Naive thymus-derived CD4-positive, alpha-beta T cell (primary cell): ENCODE data around the gene ODAD3. TPM values are rescaled to one million over a fixed set of nuclear protein-coding genes. Genes with fewer than 3 reads are reported as not detected.

Experiments used
- ATAC-seq: fragments of 150-1000 bp; cut with Tn5 transposase; 2 replicates; pipeline ENCODE4 v1.10.0; 2021; ENCODE audit warnings: mild to moderate bottlenecking, moderate library complexity
- CTCF ChIA-PET: fragments of 350-600 bp; sonication (Branson Sonifier 250); formaldehyde crosslinking; loops from one replicate; lab custom pipeline; 2021; ENCODE audit warnings: antibody characterized with exemption; lab: Charles Lee
- POLR2A ChIA-PET: fragments of 350-600 bp; sonication (Branson Sonifier 250); formaldehyde crosslinking; loops from one replicate; lab custom pipeline; 2021; ENCODE audit warnings: antibody characterized with exemption, inconsistent platforms; lab: Charles Lee
- DNase-seq, 9 donors: peaks; one replicate each; pipeline versions ENCODE4 v3.0.0 to v3.0.0-alpha.2; 2020 to 2022; ENCODE audit warnings: mixed read lengths in 1 of 9
- H3K27ac ChIP-seq: one replicate; pipeline ENCODE4 v1.7.0; 2013; ENCODE audit warnings: mild to moderate bottlenecking, low read depth, low read length, moderate library complexity
- H3K27me3 ChIP-seq, 2 donors: one replicate each; pipeline ENCODE4 v1.7.0; 2013; ENCODE audit warnings: low read length in 2 of 2, mild to moderate bottlenecking in 2 of 2, moderate library complexity in 2 of 2; ENCODE audit not compliant: control insufficient read depth in 2 of 2, insufficient read depth in 2 of 2
- H3K36me3 ChIP-seq, 3 experiments: 1 replicate in 2 of 3; 2 replicates in 1 of 3; pipeline ENCODE4 v1.7.0; 2013; ENCODE audit warnings: low read length in 3 of 3, mild to moderate bottlenecking in 3 of 3, moderate library complexity in 1 of 3; ENCODE audit not compliant: insufficient read depth in 3 of 3, control insufficient read depth in 2 of 3
- H3K4me1 ChIP-seq, 2 donors: one replicate each; pipeline ENCODE4 v1.7.0; 2013; ENCODE audit warnings: low read length in 2 of 2, mild to moderate bottlenecking in 2 of 2, moderate library complexity in 1 of 2; ENCODE audit not compliant: control insufficient read depth in 2 of 2, insufficient read depth in 2 of 2
- H3K4me3 ChIP-seq: 2 replicates; pipeline ENCODE4 v1.7.0; 2013; ENCODE audit warnings: mild to moderate bottlenecking, low read length
- H3K9me3 ChIP-seq, 3 experiments: 1 replicate in 2 of 3; 2 replicates in 1 of 3; pipeline ENCODE4 v1.7.0; 2013; ENCODE audit warnings: low read length in 3 of 3; ENCODE audit not compliant: control insufficient read depth in 2 of 3
- H3K27ac Mint-ChIP-seq, 9 donors: one replicate each; pipeline ENCODE4 v1.8.0; 2020 to 2022; ENCODE audit warnings: mixed read lengths in 9 of 9, mild to moderate bottlenecking in 8 of 9, moderate library complexity in 5 of 9, inconsistent platforms in 2 of 9
- H3K27me3 Mint-ChIP-seq, 5 donors: one replicate each; pipeline ENCODE4 v1.8.0; 2021 to 2022; ENCODE audit warnings: mixed read lengths in 5 of 5, mild to moderate bottlenecking in 1 of 5
- H3K36me3 Mint-ChIP-seq, 5 donors: one replicate each; pipeline ENCODE4 v1.8.0; 2020 to 2022; ENCODE audit warnings: mixed read lengths in 5 of 5, mild to moderate bottlenecking in 3 of 5, inconsistent platforms in 1 of 5
- H3K4me1 Mint-ChIP-seq, 7 donors: one replicate each; pipeline ENCODE4 v1.8.0; 2020 to 2022; ENCODE audit warnings: mixed read lengths in 7 of 7, mild to moderate bottlenecking in 3 of 7, inconsistent platforms in 1 of 7
- H3K4me3 Mint-ChIP-seq, 10 donors: one replicate each; pipeline ENCODE4 v1.8.0; 2020 to 2022; ENCODE audit warnings: mild to moderate bottlenecking in 10 of 10, mixed read lengths in 10 of 10, moderate library complexity in 6 of 10, inconsistent platforms in 2 of 10
- H3K9me3 Mint-ChIP-seq, 11 donors: one replicate each; pipeline ENCODE4 v1.8.0; 2020 to 2022; ENCODE audit warnings: mixed read lengths in 11 of 11, mild to moderate bottlenecking in 4 of 11, inconsistent platforms in 1 of 11, moderate library complexity in 1 of 11
- intact Hi-C, 2 donors: fragments of 100-400 bp; cut with micrococcal nuclease; formaldehyde crosslinking; loops; one replicate each; pipeline ENCODE4 v1.15.1; 2023
- polyA plus RNA-seq, 2 donors: library from polyadenylated mRNA; unstranded; fragments of 300-500 nt; fragmentation: Illumina TruSeq; gene quantifications; one replicate each; pipeline ENCODE4 v1.2.3, GENCODE V29; 2021
- total RNA-seq, 6 experiments: library from RNA in 5 of 6; stranded (reverse) in 5 of 6; gene quantifications; 1 replicate in 5 of 6; 2 replicates in 1 of 6; pipeline ENCODE4 v1.2.3 and lab custom pipeline; 2021 to 2026

ODAD3 gene
- total and polyA plus RNA-seq, 7 experiments from 2014 or later: not detected

GRCh38 chr19:11378319-11379189 lies 56.4 kb downstream of the ODAD3 start:
- Histone ChIP-seq H3K27me3 (no peaks in the 10 kb centered on the region), H3K9me3 (no peaks in the 10 kb centered on the region), H3K36me3 (peaks cover 0 to 7% (median 0%) of the 10 kb centered on the region in 3 experiments), H3K4me3 (no peak overlapping the region), H3K27ac (no peak overlapping the region), H3K4me1 (peaks cover 47 to 57% of the 10 kb centered on the region in 2 donors)
- Mint-ChIP-seq H3K27me3 (peaks cover 0 to 20% (median 4%) of the 10 kb centered on the region in 5 donors), H3K4me3 (peak overlapping the region in 3 of 10 donors; percentile 35 to 49 (median 45)), H3K9me3 (peaks cover 0 to 6% (median 0%) of the 10 kb centered on the region in 11 donors), H3K4me1 (peaks cover 40 to 65% (median 51%) of the 10 kb centered on the region in 7 donors), H3K36me3 (peaks cover 3 to 22% (median 7%) of the 10 kb centered on the region in 5 donors), H3K27ac (peak overlapping the region in 3 of 9 donors; percentile 45 to 85 (median 53))
- intact Hi-C loops: no loop called here
- DNase-seq: no peak
- ATAC-seq: no peak
- ChIA-PET CTCF (interaction anchor here (1.5 to 1.8 kb wide), 2 partner anchors 9 to 57 kb away, joined by 3 to 4 read pairs; partner anchors contain the start of genes ODAD3 and PRKCSH), POLR2A (no interaction called here)

GRCh38 chr19:11377756-11378155 lies 57.2 kb downstream of the ODAD3 start:
- H3K27ac Mint-ChIP-seq: peak overlapping the region in 4 of 9 donors; percentile 38 to 69 (median 61)
- H3K36me3 Mint-ChIP-seq: peaks cover 3 to 26% (median 7%) of the 10 kb centered on the region in 5 donors

GRCh38 chr19:11377237-11377636 lies 57.7 kb downstream of the ODAD3 start:
- Mint-ChIP-seq H3K36me3 (peaks cover 3 to 26% (median 7%) of the 10 kb centered on the region in 5 donors), H3K4me3 (peak overlapping the region in 7 of 10 donors; percentile 26 to 87 (median 63)), H3K27me3 (peaks cover 0 to 11% (median 4%) of the 10 kb centered on the region in 5 donors), H3K27ac (peak overlapping the region in 8 of 9 donors; percentile 55 to 96 (median 78)), H3K9me3 (peaks cover 0 to 6% (median 0%) of the 10 kb centered on the region in 11 donors), H3K4me1 (peaks cover 33 to 62% (median 47%) of the 10 kb centered on the region in 7 donors)
- Histone ChIP-seq H3K36me3 (peaks cover 0 to 7% (median 0%) of the 10 kb centered on the region in 3 experiments), H3K9me3 (no peaks in the 10 kb centered on the region), H3K27ac (no peak overlapping the region), H3K4me3 (no peak overlapping the region), H3K27me3 (no peaks in the 10 kb centered on the region), H3K4me1 (peaks cover 42 to 48% of the 10 kb centered on the region in 2 donors)
- DNase-seq: no peak
- ChIA-PET POLR2A (interaction anchor here (0.5 to 1.3 kb wide), 4 partner anchors 31 to 146 kb away, joined by 3 to 5 read pairs (median 4); partner anchors contain the start of genes CCDC159 and TMEM205), CTCF (interaction anchor here (0.6 to 1.8 kb wide), 7 partner anchors 9 to 217 kb away, joined by 3 to 7 read pairs (median 4); partner anchors contain the start of genes ODAD3 and PRKCSH)
- ATAC-seq: no peak
- intact Hi-C loops: no loop called here

More at GRCh38 chr19:11377756-11378155, 57.2 kb downstream of the ODAD3 start:
- Mint-ChIP-seq H3K4me3 (no peak overlapping the region), H3K4me1 (peaks cover 35 to 65% (median 48%) of the 10 kb centered on the region in 7 donors), H3K9me3 (peaks cover 0 to 6% (median 0%) of the 10 kb centered on the region in 11 donors), H3K27me3 (peaks cover 0 to 16% (median 4%) of the 10 kb centered on the region in 5 donors)
- DNase-seq (no peak), ATAC-seq (no peak)
- CTCF ChIA-PET: interaction anchor here (0.9 to 1.8 kb wide), 3 partner anchors 8 to 58 kb away, joined by 3 to 4 read pairs (median 3); partner anchors contain the start of genes ODAD3 and PRKCSH
- peaks cover 0 to 7% (median 0%) of the 10 kb centered on the region in 3 experiments for H3K36me3 ChIP-seq
- H3K4me3 ChIP-seq: no peak overlapping the region
- H3K9me3 ChIP-seq: no peaks in the 10 kb centered on the region
- H3K27me3 ChIP-seq: no peaks in the 10 kb centered on the region
- intact Hi-C loops: no loop called here
- H3K27ac ChIP-seq: no peak overlapping the region
- peaks cover 46 to 51% of the 10 kb centered on the region in 2 donors for H3K4me1 ChIP-seq
- POLR2A ChIA-PET: interaction anchor here (0.5 to 1.3 kb wide), 4 partner anchors 31 to 146 kb away, joined by 3 to 5 read pairs (median 4); partner anchors contain the start of genes CCDC159 and TMEM205

- Histone ChIP-seq H3K4me1 (peaks cover 27 to 36% of the 10 kb centered on the region in 2 donors), H3K36me3 (peaks cover 0 to 7% (median 0%) of the 10 kb centered on the region in 3 experiments), H3K9me3 (no peaks in the 10 kb centered on the region), H3K4me3 (peak overlapping the region; percentile 92), H3K27ac (peak overlapping the region; percentile 92), H3K27me3 (no peaks in the 10 kb centered on the region)
- ATAC-seq (peak; percentile 51), DNase-seq (peak; percentile 49 to 87 (median 83))
- POLR2A ChIA-PET: interaction anchor here (0.5 to 3.6 kb wide), 24 partner anchors 8 to 1544 kb away, joined by 3 to 36 read pairs (median 4); partner anchors contain the start of genes CCDC159, ECSIT, ELOF1 and EPOR
- H3K9me3 Mint-ChIP-seq: peaks cover 0 to 2% (median 0%) of the 10 kb centered on the region in 11 donors
- H3K36me3 Mint-ChIP-seq: peaks cover 11 to 26% (median 16%) of the 10 kb centered on the region in 5 donors
- no peak overlapping the region for H3K4me3 Mint-ChIP-seq
- CTCF ChIA-PET: interaction anchor here (0.6 to 2.3 kb wide), 8 partner anchors 8 to 848 kb away, joined by 3 to 13 read pairs (median 4); partner anchors contain the start of genes CCDC159, RAB3D and TMEM205
- no peaks in the 10 kb centered on the region for H3K27me3 Mint-ChIP-seq
- peaks cover 19 to 47% (median 36%) of the 10 kb centered on the region in 7 donors for H3K4me1 Mint-ChIP-seq
- intact Hi-C loops: loop anchor here (1.0 to 2.0 kb wide), 8 partner anchors 8 to 539 kb away; partner anchors contain the start of genes CCDC159 (in 1 of the 2), ELOF1 (in 1 of the 2), ODAD3 (in 1 of the 2) and PLPPR2 (in 1 of the 2)
- H3K27ac Mint-ChIP-seq: no peak overlapping the region
These were observed 59.6 kb downstream of the ODAD3 start for GRCh38 chr19:11375143-11375948.

GRCh38 chr19:11374433-11375142 lies 60.3 kb downstream of the ODAD3 start, which contains the start of gene SWSAP1:
Gene SWSAP1, plus strand, starts transcription at chr19:11374666. Its CDS starts 15 bp downstream, at chr19:11374681.
- Histone ChIP-seq H3K27me3 (no peaks in the 10 kb centered on the region), H3K27ac (peak within 1 kb of the TSS; percentile 92), H3K4me1 (peaks cover 21 to 30% of the 10 kb centered on the region in 2 donors), H3K4me3 (peak within 1 kb of the TSS; percentile 92), H3K36me3 (peaks cover 0 to 9% (median 0%) of the 10 kb centered on the region in 3 experiments), H3K9me3 (no peaks in the 10 kb centered on the region)
- Mint-ChIP-seq H3K27me3 (no peaks in the 10 kb centered on the region), H3K27ac (peak within 1 kb of the TSS in 1 of 9 donors; percentile 22), H3K4me1 (peaks cover 12 to 40% (median 28%) of the 10 kb centered on the region in 7 donors), H3K9me3 (peaks cover 0 to 2% (median 0%) of the 10 kb centered on the region in 11 donors), H3K36me3 (peaks cover 11 to 23% (median 16%) of the 10 kb centered on the region in 5 donors), H3K4me3 (peak within 1 kb of the TSS in 3 of 10 donors; percentile 31 to 56 (median 45))
- ATAC-seq (peak; percentile 94), DNase-seq (peak; percentile 87 to 99 (median 99))
- CTCF ChIA-PET: interaction anchor here (0.6 to 2.3 kb wide), 8 partner anchors 9 to 847 kb away, joined by 3 to 13 read pairs (median 4); partner anchors contain the start of genes CCDC159, RAB3D and TMEM205
- POLR2A ChIA-PET: interaction anchor here (0.5 to 3.6 kb wide), 25 partner anchors 8 to 1540 kb away, joined by 3 to 36 read pairs (median 4); partner anchors contain the start of genes CCDC159, ECSIT, ELOF1 and EPOR
- intact Hi-C loops: loop anchor here (1.0 to 5.0 kb wide), 9 partner anchors 9 to 1418 kb away; partner anchors contain the start of genes CCDC159 (in 2 of the 2), ODAD3 (in 2 of the 2), PLPPR2 (in 2 of the 2) and PRKCSH (in 2 of the 2)
